ENCODE data around the gene NCR2. TPM values are rescaled to one million over a fixed set of nuclear protein-coding genes. Genes with fewer than 3 reads are reported as not detected.

Gene NCR2
- total RNA-seq, 2 donors from 2014 or later = not detected

GRCh38 chr6:41375598-41376151 is 40.3 kb downstream of the NCR2 start:
- DNase-seq (no peak), ATAC-seq (no peak)
- intact Hi-C loops (cut with DNase I) = no loop called here

GRCh38 chr6:41376176-41376575 is 40.8 kb downstream of the NCR2 start:
- no peak for DNase-seq
- intact Hi-C loops (cut with DNase I) = no loop called here
- no peak for ATAC-seq

- DNase-seq (no peak), ATAC-seq (no peak)
- intact Hi-C loops (cut with DNase I) = no loop called here
Measured at GRCh38 chr6:41377071-41377470, 41.7 kb downstream of the NCR2 start.

GRCh38 chr6:41379306-41379705 is 43.9 kb downstream of the NCR2 start:
- ATAC-seq (no peak), DNase-seq (no peak)
- intact Hi-C loops (cut with DNase I) = no loop called here

GRCh38 chr6:41386594-41386993 is 51.2 kb downstream of the NCR2 start:
- DNase-seq = no peak
- ATAC-seq = no peak
- intact Hi-C loops (cut with DNase I) = no loop called here

- intact Hi-C loops (cut with DNase I) = no loop called here
- DNase-seq (no peak), ATAC-seq (no peak)
Measured at GRCh38 chr6:41392246-41392645, 56.8 kb downstream of the NCR2 start.

GRCh38 chr6:41396335-41396734 is 60.9 kb downstream of the NCR2 start:
- no peak for ATAC-seq
- intact Hi-C loops (cut with DNase I) = no loop called here
- no peak for DNase-seq

GRCh38 chr6:41399424-41399823 is 64.0 kb downstream of the NCR2 start:
- ATAC-seq = no peak
- DNase-seq = no peak
- intact Hi-C loops (cut with DNase I) = no loop called here

Other genes starting within 250 kb of the NCR2 start
- gene TREML1, start 181.3 kb upstream of the NCR2 start, total RNA-seq = not detected
- gene TREM2, start 172.5 kb upstream of the NCR2 start, total RNA-seq = 1 to 10 TPM; 1.1 to 3.1 TPM
- under 1 TPM; 0.13 to 0.15 TPM for gene TREML2, start 134.5 kb upstream of the NCR2 start, total RNA-seq
- gene TREML4, start 107.3 kb upstream of the NCR2 start, total RNA-seq = not detected
- 1 to 10 TPM; 1.7 to 3.0 TPM for gene TREM1, start 48.9 kb upstream of the NCR2 start, total RNA-seq
- gene FOXP4, start 210.8 kb downstream of the NCR2 start, total RNA-seq = 10 to 100 TPM; 15.6 to 18.4 TPM

Measured in left cardiac atrium (tissue), 4 donors.